ENCODE measurements around the gene SPPL3.
A peak's percentile ranks its signal among the peaks of the same experiment; 100 is the strongest.
"Not testable (repeated sequence)": the region's sequence is repeated elsewhere in the genome, so short reads cannot be mapped to it uniquely, and the experiment has no call there.

Gene SPPL3

GRCh38 chr12:120920178-120920577, 16.0 kb upstream of the SPPL3 start:
- no peak for DNase-seq (ENCODE audit: low read depth in 3 of 3)

- DNase-seq (ENCODE audit: low read depth in 3 of 3), result no peak
Observed at GRCh38 chr12:120917748-120918147, 13.6 kb upstream of the SPPL3 start.

GRCh38 chr12:120916561-120916960, 12.4 kb upstream of the SPPL3 start:
- no peak for DNase-seq (ENCODE audit: low read depth in 3 of 3)

DNA sequence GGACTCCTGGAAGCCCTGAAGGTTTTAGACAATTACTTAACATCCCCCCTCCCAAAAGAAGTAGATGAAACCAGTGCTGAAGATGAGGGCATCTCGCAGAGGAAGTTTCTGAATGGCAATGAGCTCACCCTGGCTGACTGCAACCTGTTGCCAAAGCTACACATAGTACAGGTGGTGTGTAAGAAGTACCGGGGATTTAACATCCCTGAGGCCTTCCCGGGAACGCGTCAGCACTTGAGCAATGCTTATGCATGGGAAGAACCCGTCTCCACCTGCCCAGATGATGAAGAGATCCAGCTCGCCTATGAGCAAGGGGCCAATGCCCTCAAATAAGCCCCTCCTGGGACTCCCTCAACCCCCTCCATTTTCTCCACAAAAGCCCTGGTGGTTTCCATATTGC, 10.6 kb upstream of the SPPL3 start:
- DNase-seq (ENCODE audit: low read depth in 3 of 3), result no peak

- no peak for DNase-seq (ENCODE audit: low read depth in 3 of 3)
Observed at GRCh38 chr12:120909633-120910298, 5.6 kb upstream of the SPPL3 start.

- no peak for DNase-seq (ENCODE audit: low read depth in 3 of 3)
Observed at GRCh38 chr12:120905856-120906384, 1.8 kb upstream of the SPPL3 start.

- peak; percentile 31 to 45 (median 38) for DNase-seq (ENCODE audit: low read depth in 3 of 3)
Observed at GRCh38 chr12:120903412-120904196, 554 bp downstream of the SPPL3 start.

- DNase-seq (ENCODE audit: low read depth in 3 of 3), result no peak
Observed at GRCh38 chr12:120902846-120903411, 1.2 kb downstream of the SPPL3 start.

DNA sequence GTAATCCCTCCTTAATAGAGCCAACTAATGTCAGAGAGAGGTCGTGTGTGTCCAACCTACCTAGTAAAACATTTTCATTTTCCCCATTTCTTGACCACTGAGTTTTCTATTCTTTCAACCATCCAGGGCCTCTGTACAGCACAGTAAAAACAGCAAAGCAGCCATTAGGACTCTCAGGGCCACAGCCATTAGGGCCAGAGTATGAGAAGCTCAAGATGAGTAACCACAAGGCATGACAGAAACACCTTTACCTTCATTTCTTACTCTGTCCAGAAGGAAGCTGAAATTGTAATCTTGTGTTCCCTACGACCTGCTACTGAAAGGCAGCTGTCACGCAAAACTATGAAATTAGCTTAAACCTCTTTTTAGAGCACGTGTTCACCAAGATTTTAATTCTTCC, 2.3 kb downstream of the SPPL3 start:
- DNase-seq (ENCODE audit: low read depth in 3 of 3), result no peak

DNA sequence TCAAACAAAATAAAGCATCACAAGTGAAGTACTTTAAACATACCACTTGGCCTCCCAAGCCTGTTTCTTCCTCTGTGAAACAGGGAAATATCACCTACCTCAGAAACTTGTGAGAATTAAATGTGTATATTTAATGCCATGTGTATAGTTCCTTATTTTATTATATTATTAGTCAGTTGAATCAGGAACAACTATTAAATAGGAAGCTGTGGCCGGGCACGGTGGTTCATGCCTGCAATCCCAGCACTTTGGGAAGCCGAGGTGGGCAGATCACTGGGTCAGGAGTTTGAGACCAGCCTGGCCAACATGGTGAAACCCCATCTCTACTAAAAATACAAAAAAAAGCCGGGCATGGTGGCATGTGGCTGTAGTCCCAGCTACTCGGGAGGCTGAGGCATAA, 3.1 kb downstream of the SPPL3 start:
- not testable (repeated sequence) for DNase-seq (ENCODE audit: low read depth in 3 of 3)

GRCh38 chr12:120895532-120895931, 8.6 kb downstream of the SPPL3 start:
- no peak for DNase-seq (ENCODE audit: low read depth in 3 of 3)

GRCh38 chr12:120892265-120892664, 11.9 kb downstream of the SPPL3 start:
- no peak for DNase-seq (ENCODE audit: low read depth in 3 of 3)

GRCh38 chr12:120890963-120891362, 13.2 kb downstream of the SPPL3 start:
- no peak for DNase-seq (ENCODE audit: low read depth in 3 of 3)

- DNase-seq (ENCODE audit: low read depth in 3 of 3), result no peak
Observed at GRCh38 chr12:120887253-120888043, 16.7 kb downstream of the SPPL3 start.

GRCh38 chr12:120886199-120887018, 17.7 kb downstream of the SPPL3 start:
- no peak for DNase-seq (ENCODE audit: low read depth in 3 of 3)

GRCh38 chr12:120885521-120885920, 18.6 kb downstream of the SPPL3 start:
- DNase-seq (ENCODE audit: low read depth in 3 of 3), result no peak

DNA sequence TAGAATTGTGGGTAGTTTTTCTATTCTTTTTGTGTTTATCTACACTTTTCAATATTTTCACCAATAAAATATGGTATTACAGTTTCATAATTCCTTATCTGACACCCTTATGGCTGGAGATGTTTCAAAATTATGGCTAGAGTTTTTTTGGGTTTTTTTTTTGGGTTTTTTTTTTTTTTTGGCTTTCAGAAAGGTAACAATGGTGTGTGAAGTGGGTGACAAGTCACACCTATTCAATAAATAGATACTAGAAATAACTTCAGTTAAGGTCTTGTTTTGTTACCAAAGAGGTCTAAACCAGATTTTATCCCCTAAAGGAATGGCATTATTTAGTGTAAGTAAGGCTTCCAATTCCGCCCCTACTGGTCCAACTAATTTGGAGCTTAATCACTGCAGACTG, 19.5 kb downstream of the SPPL3 start:
- DNase-seq (ENCODE audit: low read depth in 3 of 3), result no peak

GRCh38 chr12:120882055-120882555, 22.1 kb downstream of the SPPL3 start:
- no peak for DNase-seq (ENCODE audit: low read depth in 3 of 3)

DNA sequence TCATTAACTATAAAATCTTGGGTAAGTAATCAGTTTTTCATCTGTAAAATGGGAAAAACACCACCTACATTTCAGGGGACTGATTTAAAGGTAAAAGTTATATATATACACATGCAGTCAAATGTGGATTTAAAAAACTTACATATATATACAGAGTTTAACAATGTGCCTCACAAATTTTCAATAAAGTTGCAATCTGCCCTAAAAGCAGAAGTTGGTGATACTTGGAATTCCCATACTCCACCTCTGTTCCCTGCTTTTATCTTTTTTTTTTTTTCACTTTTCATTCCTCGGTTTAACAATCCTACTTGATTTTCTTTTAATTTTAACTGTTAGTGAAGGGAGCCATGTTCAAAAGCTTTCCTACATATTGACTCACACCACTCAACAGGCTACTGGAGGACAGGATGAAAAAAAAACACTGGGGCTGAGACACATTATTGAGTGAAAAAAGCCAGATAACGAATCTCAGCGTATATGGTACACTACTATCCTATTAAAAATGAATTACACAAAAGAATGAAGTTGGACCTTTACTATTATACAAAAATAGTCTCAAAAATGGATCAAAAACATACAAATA, 24.3 kb downstream of the SPPL3 start:
- no peak for DNase-seq (ENCODE audit: low read depth in 3 of 3)

GRCh38 chr12:120879102-120879501, 25.1 kb downstream of the SPPL3 start:
- DNase-seq (ENCODE audit: low read depth in 3 of 3), result no peak
